Stimulated activated CD4-positive, alpha-beta T cell treated with anti-CD3 and anti-CD28 coated beads, Interleukin-12 subunit alpha, Interleukin-12 subunit beta, amount 100 ng/mL, for 4 hours (primary cell): ENCODE data around the gene FHIT.

Experiments
- DNase-seq: peaks from one replicate; pipeline ENCODE4 v3.0.0-alpha.2; 2020

The FHIT gene

GRCh38 chr3:59886790-59887189 lies 1364.5 kb downstream of the FHIT start:
- no peak for DNase-seq

GRCh38 chr3:59885899-59886400 lies 1365.3 kb downstream of the FHIT start:
- no peak for DNase-seq

GRCh38 chr3:59885101-59885500 lies 1366.2 kb downstream of the FHIT start:
- no peak for DNase-seq

DNA sequence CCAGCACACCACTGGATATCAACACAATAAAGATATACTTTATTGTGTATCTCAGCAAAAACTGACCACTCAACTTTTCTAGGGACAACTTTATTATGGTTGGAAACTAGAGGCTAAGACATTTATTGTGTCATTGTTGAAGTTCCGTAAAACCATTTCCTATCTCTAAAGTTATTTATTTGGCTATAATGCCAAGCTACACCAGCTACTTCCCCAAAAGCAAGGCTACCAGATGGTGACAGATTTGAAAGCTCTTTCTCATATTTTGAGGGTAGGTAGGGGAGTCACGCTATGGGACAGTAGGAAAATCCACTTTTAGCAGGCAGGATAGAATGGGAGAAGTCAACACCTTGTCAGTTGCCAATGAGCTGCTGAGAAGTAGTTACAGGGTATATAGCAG lies 1366.8 kb downstream of the FHIT start:
- DNase-seq: no peak

DNA sequence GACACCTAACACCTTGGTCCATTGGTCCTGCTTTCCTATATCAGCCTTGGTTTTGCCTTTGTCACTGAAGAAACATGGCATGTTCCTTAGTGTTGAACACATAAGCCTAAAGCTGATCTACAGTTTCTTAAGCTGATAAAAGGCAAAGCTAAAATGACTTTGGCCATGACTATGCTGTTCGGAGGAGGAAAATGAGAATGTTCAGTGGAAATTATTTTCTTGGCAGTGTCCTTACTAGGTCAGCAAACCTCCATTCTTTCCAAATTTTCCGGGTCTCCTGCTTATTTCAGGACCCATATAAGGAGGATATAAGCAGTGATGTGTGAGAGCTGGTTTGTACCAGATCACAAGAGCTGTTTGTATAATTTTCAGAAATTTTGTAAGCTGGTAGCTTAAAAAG lies 1368.5 kb downstream of the FHIT start:
- DNase-seq: no peak

DNA sequence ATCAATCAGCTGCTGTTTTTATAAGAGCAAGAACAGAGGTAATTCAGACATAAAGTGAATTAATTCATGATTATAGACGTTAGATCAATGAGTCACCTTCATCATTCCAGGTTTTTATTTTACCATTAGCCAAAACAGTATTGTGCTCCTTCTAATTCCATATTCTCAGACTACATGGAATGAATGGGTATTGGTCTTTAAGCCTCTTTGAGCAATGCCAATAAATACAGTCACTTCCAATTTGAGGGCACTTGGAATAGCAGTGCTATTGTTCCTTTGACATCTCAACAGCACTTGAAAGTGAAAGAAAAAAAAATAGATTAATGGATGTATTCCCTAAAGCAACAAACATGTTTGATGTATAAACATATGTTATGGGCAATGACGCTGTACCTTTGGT lies 1370.5 kb downstream of the FHIT start:
- DNase-seq: no peak

GRCh38 chr3:59879031-59879581 lies 1372.1 kb downstream of the FHIT start:
- no peak for DNase-seq

GRCh38 chr3:59878038-59878427 lies 1373.2 kb downstream of the FHIT start:
- no peak for DNase-seq

DNA sequence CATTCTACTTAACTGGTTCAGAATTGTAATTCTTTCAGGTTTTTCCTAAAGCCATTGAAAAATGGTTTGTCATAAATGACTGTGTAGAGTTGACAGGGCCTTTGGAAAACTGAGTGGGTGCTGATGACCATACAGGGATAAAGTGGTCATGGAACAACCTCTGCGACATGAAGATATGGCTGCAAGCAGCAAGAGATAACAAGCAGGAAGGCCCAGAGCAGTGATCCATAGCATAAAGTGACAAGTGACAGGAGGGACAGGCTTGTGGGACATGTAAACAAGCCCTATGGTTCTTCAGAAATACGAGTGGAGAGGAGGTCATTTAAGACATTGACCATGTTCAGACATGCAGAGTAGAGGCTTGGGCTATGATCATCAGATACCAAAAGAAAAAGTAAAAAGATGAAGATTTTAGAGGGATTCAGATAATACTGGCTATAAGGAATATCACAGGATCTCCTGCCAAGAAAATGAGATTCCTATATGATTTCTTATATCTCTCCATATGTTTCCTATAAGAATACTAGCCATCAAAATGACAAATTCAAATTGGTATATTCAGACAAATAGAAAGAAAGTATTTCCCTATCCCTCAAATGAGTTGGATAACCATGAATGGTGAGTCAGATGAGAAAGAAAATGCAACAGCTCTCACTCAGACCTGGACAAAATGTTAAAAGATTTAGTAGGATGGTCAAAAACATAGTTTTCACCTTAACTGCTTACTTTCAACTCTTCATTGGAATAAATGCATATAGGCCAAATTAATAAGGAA lies 1373.8 kb downstream of the FHIT start:
- DNase-seq: no peak

- DNase-seq: no peak
Measured at GRCh38 chr3:59876533-59877062, 1374.7 kb downstream of the FHIT start.

GRCh38 chr3:59873576-59874230 lies 1377.5 kb downstream of the FHIT start:
- DNase-seq: no peak

- DNase-seq: no peak
Measured at GRCh38 chr3:59872128-59872527, 1379.1 kb downstream of the FHIT start.

- DNase-seq: no peak
Measured at GRCh38 chr3:59867185-59868002, 1383.9 kb downstream of the FHIT start.

DNA sequence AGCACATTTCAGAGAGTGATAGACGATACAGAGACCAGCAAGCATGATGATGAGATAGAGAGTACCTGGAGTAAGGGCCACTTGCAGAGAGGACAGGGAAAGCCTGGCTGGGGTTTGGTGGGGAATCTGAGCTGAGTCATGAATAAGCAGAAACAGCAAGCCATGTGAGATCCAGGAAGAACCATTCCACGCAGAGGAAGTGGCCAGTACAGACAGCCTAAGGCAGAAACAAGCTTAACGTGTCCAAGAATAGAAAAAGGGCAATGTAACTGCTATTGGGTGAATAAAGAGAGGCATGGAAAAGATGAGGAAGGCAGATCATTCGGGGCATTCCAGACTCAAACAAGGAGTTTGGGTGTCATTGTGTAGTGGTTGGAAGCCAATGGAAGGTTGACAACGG lies 1385.2 kb downstream of the FHIT start:
- no peak for DNase-seq

DNA sequence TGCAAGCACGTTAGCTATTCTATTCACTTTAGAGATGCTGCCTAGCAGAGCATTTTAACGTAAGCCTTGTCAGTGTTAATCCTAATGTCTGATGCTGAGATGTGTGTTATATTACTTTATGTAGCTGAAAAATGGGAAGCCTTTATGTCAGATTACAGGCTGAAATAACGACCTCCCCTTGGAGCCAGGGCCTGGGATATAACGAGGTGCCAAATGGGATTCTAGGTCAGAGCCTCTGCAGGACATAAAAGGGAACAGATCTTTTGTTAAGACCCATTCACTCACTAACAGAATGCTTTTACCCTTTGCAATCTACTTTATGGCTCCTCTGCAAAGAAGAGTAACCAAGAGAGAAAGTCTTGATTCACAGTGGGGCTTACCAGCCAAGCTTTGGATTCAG lies 1385.9 kb downstream of the FHIT start:
- no peak for DNase-seq

DNA sequence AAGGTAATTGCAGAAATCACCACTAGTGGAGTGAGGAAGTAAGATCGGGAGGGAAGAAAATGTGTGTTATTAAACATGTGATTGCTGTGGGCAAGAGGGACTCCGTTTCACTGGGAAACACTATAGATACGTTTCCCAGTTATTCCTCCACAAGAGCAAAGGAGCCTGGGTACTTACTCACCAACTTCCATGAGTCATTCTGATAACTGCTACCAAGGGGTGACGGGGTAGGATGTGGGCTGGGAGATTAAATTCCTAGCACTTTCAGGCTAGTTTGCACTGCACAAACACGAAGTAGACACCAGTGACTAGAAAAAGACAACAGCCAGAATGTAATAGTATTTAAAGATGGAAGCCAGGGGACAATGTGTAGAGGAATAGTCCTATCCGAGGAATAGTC lies 1388.6 kb downstream of the FHIT start:
- no peak for DNase-seq

DNA sequence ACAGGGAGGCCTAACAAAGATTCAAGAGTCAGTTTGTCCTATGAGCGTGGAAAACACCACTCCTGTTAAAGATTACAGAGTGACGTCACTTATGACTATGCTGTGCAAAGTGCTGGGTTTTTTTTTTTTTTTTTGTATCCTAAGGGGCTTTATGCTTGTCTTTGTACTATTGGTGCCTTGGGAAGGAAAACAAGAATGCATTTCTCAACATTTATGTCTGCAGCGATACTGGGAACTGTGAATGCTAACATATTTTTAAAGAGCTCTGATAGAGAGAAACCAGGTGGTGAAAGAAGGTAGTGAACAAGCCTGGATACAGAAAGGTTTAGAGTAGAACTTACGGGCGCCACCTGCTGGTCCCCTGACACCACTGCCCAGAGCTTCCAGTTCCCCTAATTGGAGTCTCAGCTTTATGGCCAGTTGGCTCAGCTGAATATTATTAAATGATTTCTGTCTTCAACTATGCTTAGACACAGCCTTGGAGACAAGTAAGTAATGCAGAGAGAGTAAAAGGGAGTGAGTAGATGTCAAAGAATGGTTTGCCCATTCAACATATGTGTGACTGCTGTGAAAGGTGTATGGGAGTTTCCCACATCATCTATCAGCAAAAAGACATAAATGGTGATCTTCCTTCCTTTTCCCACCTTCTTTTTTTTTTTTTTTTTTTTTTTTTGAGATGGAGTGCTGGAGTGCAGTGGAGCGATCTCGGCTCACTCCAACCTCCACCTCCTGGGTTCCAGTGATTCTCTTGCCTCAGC lies 1393.5 kb downstream of the FHIT start:
- peak; percentile 77 for DNase-seq

DNA sequence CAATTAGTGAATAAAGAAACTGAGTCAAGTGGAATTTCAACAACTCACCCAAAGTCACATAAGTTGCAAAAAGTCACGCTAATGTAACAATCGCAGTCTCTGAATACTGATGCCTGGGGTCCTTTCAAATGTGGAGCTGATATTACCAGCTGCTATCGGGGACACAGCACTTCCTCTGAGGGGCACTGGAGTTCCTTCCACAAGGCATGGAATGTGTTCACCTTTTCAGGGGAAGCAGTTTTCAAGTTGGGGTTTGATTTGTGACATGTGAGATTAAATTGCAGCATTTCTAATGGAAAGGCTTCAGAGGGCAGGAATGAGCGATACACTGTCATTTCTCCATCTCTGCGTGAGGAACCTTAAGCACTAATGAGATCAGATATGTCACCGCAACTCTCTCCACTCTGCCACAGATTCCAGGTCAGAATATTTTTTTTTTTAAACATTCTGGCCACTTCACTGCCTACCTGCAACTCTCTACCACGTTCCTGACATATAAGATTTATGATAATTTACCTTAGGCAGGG lies 1394.3 kb downstream of the FHIT start:
- DNase-seq: no peak

- DNase-seq: no peak
Measured at GRCh38 chr3:59854061-59854709, 1397.1 kb downstream of the FHIT start.

GRCh38 chr3:59850417-59850816 lies 1400.8 kb downstream of the FHIT start:
- DNase-seq: no peak

DNA sequence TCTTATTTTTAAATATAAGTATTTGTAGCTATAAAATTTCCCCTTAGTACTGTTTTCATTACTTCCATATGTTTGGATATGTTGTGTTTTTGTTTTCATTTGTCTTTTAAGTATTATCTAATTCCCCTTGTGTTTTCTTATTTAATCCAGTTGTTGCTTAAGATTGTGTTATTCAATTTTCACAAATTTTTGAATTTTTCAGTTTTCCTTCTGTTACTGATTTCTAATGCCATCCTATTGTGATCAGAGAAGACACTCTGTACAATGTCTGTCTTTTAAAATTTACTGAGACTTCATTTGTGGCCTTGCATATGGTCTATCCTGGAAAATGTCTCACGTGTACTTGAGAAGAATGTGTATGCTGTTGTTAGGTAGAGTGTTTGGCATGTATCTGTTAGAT lies 1405.9 kb downstream of the FHIT start:
- DNase-seq: no peak
